ENCODE results near the gene LCNL1.

GRCh38 chr9:137011156-137011555, 28.4 kb downstream of the LCNL1 start:
- TF ChIP-seq CTCF (IDR thresholded peaks at IDR 0.05) = no peak
- TF ChIP-seq SIN3A (IDR thresholded peaks at IDR 0.05; ENCODE audit: borderline replicate concordance, insufficient read depth, low read depth, low read length) = no peak

Measured in Panc1 (cell line).